HEK293T (cell line): ENCODE data around the gene FGFRL1.

Source experiments
- CTCF ChIA-PET: fragments of 350-600 bp; formaldehyde crosslinking; extraction: SDS; loops from one replicate; lab custom pipeline; 2021; ENCODE audit warnings: antibody characterized with exemption, inconsistent platforms; lab: Yijun Ruan, JAX
- POLR2A ChIA-PET: fragments of 350-600 bp; formaldehyde crosslinking; extraction: SDS; loops from one replicate; lab custom pipeline; 2020; ENCODE audit warnings: antibody characterized with exemption, inconsistent platforms; lab: Yijun Ruan, JAX
- DNase-seq: peaks from one replicate; pipeline ENCODE4 v3.0.0; 2012; ENCODE audit warnings: mixed read lengths; ENCODE audit errors: extremely low spot score
- ARNT ChIP-seq: fragments of 450-650 bp; IDR thresholded peaks from 2 replicates; pipeline ENCODE4 v1.6.1; 2017; ENCODE audit warnings: mild to moderate bottlenecking
- BHLHE40 ChIP-seq: fragments of 450-650 bp; IDR thresholded peaks from 2 replicates; pipeline ENCODE4 v1.6.1; 2016; ENCODE audit warnings: mild to moderate bottlenecking, moderate library complexity, borderline replicate concordance
- CTBP1 ChIP-seq: fragments of 450-650 bp; IDR thresholded peaks from 2 replicates; pipeline ENCODE4 v1.6.1; 2016; ENCODE audit warnings: borderline replicate concordance
- ELF4 ChIP-seq: fragments of 450-650 bp; IDR thresholded peaks from 2 replicates; pipeline ENCODE4 v1.6.1; 2017; ENCODE audit warnings: antibody characterized with exemption
- FOXA1 ChIP-seq: fragments of 450-650 bp; IDR thresholded peaks from 2 replicates; pipeline ENCODE4 v1.6.1; 2016; ENCODE audit warnings: mild to moderate bottlenecking
- FOXK2 ChIP-seq: fragments of 450-650 bp; IDR thresholded peaks from 2 replicates; pipeline ENCODE4 v1.6.1; 2016; ENCODE audit warnings: mild to moderate bottlenecking
- FOXM1 ChIP-seq: fragments of 450-650 bp; IDR thresholded peaks from 2 replicates; pipeline ENCODE4 v1.6.1; 2017; ENCODE audit warnings: mild to moderate bottlenecking, borderline replicate concordance
- HDGF ChIP-seq: fragments of 450-650 bp; IDR thresholded peaks from 2 replicates; pipeline ENCODE4 v1.6.1; 2017; ENCODE audit warnings: antibody characterized with exemption, borderline replicate concordance
- L3MBTL2 ChIP-seq: fragments of 450-650 bp; conservative IDR thresholded peaks from 2 replicates; pipeline ENCODE4 v1.6.1; 2016; ENCODE audit warnings: mild to moderate bottlenecking
- LEF1 ChIP-seq: fragments of 450-650 bp; IDR thresholded peaks from 2 replicates; pipeline ENCODE4 v1.6.1; 2017; ENCODE audit warnings: mild to moderate bottlenecking, borderline replicate concordance
- NFRKB ChIP-seq: fragments of 450-650 bp; IDR thresholded peaks from 2 replicates; pipeline ENCODE4 v1.6.1; 2016; ENCODE audit warnings: mild to moderate bottlenecking, moderate library complexity
- PKNOX1 ChIP-seq: fragments of 450-650 bp; IDR thresholded peaks from 2 replicates; pipeline ENCODE4 v1.6.1; 2016
- SP1 ChIP-seq: fragments of 450-650 bp; IDR thresholded peaks from 2 replicates; pipeline ENCODE4 v1.6.1; 2017
- SUZ12 ChIP-seq: fragments of 450-650 bp; IDR thresholded peaks from 2 replicates; pipeline ENCODE4 v1.6.1; 2016; ENCODE audit warnings: mild to moderate bottlenecking
- TARDBP ChIP-seq: fragments of 450-650 bp; IDR thresholded peaks from 2 replicates; pipeline ENCODE4 v1.6.1; 2016
- ZNF384 ChIP-seq: fragments of 450-650 bp; IDR thresholded peaks from 2 replicates; pipeline ENCODE4 v1.6.1; 2016

Gene FGFRL1

GRCh38 chr4:1014291-1015167 lies 3.1 kb downstream of the FGFRL1 start:
- no peak for DNase-seq
- POLR2A ChIA-PET: interaction anchor here (1.0 kb wide), 1 partner anchor 27 kb away, joined by 3 read pairs; no protein-coding TSS in a partner anchor
- no peak for TF ChIP-seq HDGF
- CTCF ChIA-PET: no interaction called here

GRCh38 chr4:1015179-1015578 lies 3.8 kb downstream of the FGFRL1 start:
- no peak for TF ChIP-seq SP1
- TF ChIP-seq SUZ12: no peak
- no peak for TF ChIP-seq FOXK2
- no peak for TF ChIP-seq BHLHE40
- TF ChIP-seq CTBP1: no peak
- TF ChIP-seq L3MBTL2: no peak

GRCh38 chr4:1015746-1016145 lies 4.3 kb downstream of the FGFRL1 start:
- ChIA-PET POLR2A (interaction anchor here (1.0 kb wide), 1 partner anchor 83 kb away, joined by 3 read pairs; the partner anchor contains the start of genes GAK and TMEM175), CTCF (interaction anchor here (0.6 kb wide), 1 partner anchor 330 kb away, joined by 3 read pairs; no protein-coding TSS in a partner anchor)
- no peak for DNase-seq
- TF ChIP-seq BHLHE40: no peak
- TF ChIP-seq L3MBTL2: no peak
- no peak for TF ChIP-seq SUZ12
- TF ChIP-seq ZNF384: no peak

More at GRCh38 chr4:1015179-1015578, 3.8 kb downstream of the FGFRL1 start:
- ChIA-PET CTCF (no interaction called here), POLR2A (interaction anchor here (1.0 kb wide), 1 partner anchor 83 kb away, joined by 3 read pairs; the partner anchor contains the start of genes GAK and TMEM175)
- no peak for DNase-seq

- TF ChIP-seq L3MBTL2 (no peak), NFRKB (no peak), SP1 (no peak), ELF4 (no peak), TARDBP (no peak), SUZ12 (no peak), FOXA1 (no peak), CTBP1 (no peak), ARNT (no peak), PKNOX1 (no peak), HDGF (no peak), LEF1 (no peak)
- no peak for DNase-seq
- ChIA-PET POLR2A (no interaction called here), CTCF (no interaction called here)
These were observed 5.8 kb downstream of the FGFRL1 start for GRCh38 chr4:1017211-1017610.

- TF ChIP-seq HDGF (no peak), L3MBTL2 (no peak), TARDBP (no peak), ARNT (no peak), FOXM1 (no peak), BHLHE40 (no peak), ELF4 (no peak)
- ChIA-PET POLR2A (no interaction called here), CTCF (no interaction called here)
- no peak for DNase-seq
These were observed 6.3 kb downstream of the FGFRL1 start for GRCh38 chr4:1017706-1018105.

GRCh38 chr4:1018147-1019020 lies 7.0 kb downstream of the FGFRL1 start:
- no peak for DNase-seq
- ChIA-PET CTCF (no interaction called here), POLR2A (no interaction called here)
- TF ChIP-seq NFRKB: no peak
- TF ChIP-seq LEF1: no peak
- no peak for TF ChIP-seq FOXM1
- no peak for TF ChIP-seq SP1
- TF ChIP-seq CTBP1: no peak
- TF ChIP-seq FOXA1: no peak
- TF ChIP-seq TARDBP: no peak
- TF ChIP-seq FOXK2: no peak
- no peak for TF ChIP-seq SUZ12
- TF ChIP-seq BHLHE40: no peak
- no peak for TF ChIP-seq ARNT
- no peak for TF ChIP-seq HDGF
- no peak for TF ChIP-seq L3MBTL2

GRCh38 chr4:1019320-1019719 lies 7.9 kb downstream of the FGFRL1 start:
- CTCF ChIA-PET: no interaction called here
- POLR2A ChIA-PET: no interaction called here
- DNase-seq: no peak
- TF ChIP-seq CTBP1: no peak
